ENCODE results near the gene PON1.

DNA sequence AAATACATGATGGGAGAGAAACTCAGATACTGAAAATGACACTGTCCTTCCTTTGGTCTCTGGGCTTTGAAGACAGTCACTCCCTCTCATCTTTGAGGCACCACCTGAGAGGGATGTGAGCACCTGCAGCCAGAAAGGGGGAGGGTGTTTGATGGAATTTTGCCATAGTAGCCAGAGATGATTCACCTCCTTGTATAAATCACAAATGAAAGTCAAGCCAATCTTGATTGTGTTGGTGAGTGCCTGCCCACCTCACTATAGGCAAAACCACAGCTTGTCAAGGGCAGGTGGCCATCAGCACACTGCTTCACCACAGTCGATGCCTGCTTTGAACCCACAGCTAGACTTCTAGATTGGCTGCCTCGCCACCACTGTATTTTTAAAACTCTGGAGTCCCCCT is 48.2 kb downstream of the PON1 start:
- TF ChIP-seq, protein P1, sequence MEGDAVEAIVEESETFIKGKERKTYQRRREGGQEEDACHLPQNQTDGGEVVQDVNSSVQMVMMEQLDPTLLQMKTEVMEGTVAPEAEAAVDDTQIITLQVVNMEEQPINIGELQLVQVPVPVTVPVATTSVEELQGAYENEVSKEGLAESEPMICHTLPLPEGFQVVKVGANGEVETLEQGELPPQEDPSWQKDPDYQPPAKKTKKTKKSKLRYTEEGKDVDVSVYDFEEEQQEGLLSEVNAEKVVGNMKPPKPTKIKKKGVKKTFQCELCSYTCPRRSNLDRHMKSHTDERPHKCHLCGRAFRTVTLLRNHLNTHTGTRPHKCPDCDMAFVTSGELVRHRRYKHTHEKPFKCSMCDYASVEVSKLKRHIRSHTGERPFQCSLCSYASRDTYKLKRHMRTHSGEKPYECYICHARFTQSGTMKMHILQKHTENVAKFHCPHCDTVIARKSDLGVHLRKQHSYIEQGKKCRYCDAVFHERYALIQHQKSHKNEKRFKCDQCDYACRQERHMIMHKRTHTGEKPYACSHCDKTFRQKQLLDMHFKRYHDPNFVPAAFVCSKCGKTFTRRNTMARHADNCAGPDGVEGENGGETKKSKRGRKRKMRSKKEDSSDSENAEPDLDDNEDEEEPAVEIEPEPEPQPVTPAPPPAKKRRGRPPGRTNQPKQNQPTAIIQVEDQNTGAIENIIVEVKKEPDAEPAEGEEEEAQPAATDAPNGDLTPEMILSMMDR (IDR thresholded peaks at IDR 0.05) = no peak
- TF ChIP-seq POLR2A (IDR thresholded peaks at IDR 0.05) = no peak
